Measurements from ENCODE around the gene LGMN.

Gene LGMN

GRCh38 chr14:92670643-92671366 lies 77.6 kb downstream of the LGMN start:
- DNase-seq = no peak

DNA sequence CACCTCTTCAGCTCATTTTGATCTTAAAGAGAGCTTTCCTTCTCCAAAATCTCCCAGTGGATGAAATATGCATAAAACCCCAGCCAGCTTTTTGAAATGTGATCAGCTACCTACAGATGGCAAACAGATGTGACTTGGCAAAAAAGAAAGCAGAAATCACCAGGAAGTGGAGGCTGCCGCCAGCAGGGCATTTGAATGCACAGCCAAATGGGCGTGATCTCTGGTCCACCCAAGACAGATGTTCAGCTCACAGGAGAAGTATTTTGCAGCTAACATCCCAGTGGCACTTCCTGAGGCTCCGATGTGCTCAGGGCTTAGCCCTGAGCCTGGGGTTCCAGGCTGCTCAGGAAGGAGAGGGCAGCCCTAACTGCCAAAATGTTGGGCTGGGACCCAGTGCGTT lies 78.3 kb downstream of the LGMN start:
- no peak for DNase-seq

DNA sequence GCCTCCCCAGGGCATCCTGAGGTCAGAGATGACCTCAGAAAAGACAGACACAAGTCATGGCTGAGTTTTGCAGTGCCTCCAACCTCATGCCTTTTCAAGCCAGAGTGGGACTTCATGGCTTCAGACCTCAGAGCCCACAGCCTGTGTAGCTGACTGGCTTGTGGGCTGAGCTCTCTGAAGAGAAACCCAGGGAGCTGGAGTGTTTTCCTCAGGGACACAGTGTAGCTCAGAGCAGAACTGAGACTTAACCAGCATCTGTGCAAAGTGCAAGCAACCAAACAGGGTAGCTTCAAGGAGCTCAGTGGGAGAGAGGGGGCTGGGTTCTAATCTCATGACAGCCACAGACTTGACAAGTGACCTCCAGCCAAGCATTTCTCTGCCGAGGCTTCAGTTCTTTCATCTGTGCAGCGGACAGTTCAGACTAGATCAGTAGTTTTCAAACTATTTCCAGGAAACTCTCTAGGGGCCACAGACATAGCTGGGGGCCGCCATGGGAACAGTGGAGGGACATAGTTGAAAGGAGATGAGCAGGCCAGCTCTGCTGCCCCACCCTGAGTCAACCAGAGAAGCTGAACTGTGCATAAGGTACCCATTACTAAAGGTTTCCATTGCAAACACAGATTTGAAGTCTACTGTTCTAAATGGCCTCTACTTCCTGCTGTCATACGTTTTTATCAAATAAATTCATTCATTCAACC lies 80.0 kb downstream of the LGMN start:
- no peak for DNase-seq

DNA sequence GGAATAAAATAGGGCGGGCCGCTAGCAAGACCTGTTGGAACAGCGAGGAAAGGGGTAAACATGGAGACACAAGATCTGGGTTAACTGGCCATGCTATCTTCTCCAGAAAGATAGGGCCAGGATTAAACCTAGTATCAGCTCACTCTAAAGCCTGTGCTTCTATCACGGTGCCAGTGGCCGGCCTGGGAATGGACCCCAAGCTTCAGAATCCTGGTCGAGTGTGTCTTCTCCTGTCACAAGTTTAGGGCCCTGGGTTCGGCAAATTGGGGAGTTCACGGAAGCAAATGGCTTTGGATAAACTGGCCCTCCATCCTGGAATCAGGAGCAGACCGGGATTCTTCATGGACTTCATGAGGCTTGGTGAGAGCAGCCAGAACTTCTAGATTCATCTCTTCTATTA lies 82.2 kb downstream of the LGMN start:
- DNase-seq = no peak

DNA sequence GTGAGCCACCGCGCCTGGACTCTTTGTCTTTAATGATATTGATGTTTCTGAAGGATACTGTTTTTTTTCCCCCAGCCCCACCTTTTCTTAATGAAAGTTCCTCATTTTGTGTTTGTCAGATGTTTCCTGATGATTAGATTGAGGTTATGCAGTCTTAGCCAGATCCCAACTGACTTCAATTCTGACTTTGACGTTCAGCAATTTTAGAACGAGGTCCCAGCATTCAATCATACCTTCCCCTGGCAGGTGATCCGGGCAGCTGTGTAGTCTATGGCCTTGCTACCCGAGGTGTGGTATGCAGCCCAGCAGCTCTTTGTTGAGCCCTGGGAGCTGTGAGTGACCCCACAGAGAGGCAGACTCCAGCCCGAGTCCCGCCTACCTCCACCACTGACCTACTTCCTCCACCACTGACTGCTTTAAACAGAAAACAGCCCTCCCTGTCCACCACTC lies 82.7 kb downstream of the LGMN start:
- DNase-seq = no peak

- no peak for DNase-seq
Observed at GRCh38 chr14:92663049-92663448, 85.4 kb downstream of the LGMN start.

GRCh38 chr14:92660571-92660970 lies 87.9 kb downstream of the LGMN start:
- DNase-seq = no peak

DNA sequence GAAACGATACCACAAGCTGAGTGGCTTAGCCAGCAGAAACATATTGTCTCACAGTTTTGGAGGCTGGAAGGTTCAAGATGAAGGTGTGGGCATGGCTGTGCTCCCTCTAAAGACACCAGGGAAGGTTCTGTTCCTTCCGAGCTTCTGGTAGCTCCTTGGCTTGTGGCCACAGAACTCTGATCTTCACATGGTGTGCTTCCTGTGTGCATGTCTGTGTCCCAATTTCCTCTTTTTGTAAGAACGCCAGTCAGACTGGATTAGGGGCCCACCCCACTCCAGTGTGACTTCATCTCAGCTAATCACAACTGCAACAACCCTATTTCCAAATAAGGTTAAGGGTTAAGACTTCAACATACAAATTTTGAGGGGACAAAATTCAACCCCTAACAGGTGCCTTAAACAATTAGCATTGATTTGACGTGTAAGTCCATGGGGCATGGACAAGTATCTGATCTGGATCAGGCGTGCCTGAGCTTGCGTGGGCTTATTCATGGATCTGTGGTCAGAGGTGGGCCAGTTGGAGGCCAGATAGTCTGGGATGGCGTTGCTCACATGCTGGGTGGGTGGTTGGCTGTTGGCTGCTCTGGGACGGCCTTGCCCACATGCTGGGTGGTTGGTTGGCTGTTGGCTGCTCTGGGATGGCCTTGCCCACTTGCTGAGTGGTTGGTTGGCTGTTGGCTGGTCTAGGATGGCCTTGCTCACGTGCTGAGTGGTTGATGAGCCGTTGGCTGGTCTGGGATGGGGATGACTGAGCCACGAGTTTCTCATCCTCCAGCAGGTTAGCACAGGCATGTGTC lies 88.5 kb downstream of the LGMN start:
- no peak for DNase-seq

DNA sequence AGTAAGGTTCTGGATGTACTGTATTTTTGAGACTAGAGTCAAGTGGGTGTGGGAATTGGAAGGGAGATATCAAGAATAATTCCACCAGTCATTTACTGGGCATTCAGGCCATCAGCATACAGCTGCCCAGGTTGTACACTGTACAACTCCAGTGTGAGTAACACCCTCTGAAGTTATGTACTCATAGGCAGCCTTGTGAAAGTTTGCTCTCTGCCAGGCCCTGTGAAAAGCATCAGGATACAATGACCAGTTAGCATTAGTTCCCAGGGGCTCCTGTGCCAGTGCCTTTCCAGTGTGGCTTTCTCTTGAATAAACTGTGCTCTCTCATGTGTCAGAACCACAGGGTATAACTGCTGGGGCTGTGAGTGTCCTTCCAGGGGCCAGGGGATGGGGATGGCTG lies 89.7 kb downstream of the LGMN start:
- no peak for DNase-seq

DNA sequence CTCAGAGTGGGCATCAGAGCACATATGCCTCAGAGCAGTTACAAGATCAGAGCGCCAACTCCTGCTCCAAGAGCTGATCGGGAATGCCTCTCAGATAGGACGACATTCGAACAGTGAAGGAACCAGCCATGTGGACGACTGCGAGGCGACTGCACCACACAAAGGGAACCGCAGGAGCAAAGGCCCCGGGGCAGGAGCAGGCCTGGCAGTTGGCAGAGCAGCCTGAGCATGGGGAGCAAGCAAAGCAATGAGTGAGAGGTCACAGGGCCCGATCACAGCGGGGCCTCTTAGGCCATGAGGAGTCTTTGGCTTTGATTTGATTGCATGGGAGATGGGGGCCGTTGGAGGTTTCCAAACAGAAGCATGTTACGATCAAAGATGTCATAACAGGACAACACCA lies 90.3 kb downstream of the LGMN start:
- DNase-seq = no peak

DNA sequence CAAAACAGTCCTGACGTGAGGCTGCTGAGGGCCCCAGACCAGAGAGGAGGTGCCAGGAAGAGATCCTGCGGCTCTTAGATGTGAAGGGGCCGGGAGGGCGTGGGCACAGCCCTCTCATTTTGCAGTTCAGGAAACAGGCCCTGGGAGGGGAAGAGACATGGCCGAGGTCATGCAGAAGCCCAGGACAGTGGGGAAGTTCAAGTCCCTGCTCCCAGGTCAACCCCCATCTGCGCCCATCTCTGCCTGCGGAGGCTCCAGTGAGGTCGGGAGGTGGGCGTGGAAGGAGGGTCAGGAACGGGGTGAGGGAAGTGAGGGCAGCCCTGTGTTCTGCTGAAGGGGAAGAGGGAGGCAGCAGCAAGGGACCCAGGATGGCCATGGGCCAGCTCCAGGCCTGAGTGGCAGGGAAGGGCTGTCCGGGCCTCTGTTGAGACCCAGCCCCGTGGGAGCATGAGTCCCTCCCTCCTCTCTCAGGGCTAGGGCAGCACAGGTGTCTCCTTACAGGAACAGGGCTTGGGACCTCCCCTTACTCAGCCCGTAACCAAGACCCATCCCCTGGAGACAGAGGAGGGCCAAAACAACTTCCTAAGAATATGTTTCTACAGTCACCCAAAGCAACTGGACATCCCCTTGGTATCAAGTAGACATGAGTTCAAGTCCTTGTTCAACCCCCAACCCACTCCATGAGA lies 90.8 kb downstream of the LGMN start:
- no peak for DNase-seq

GRCh38 chr14:92656306-92657081 lies 91.9 kb downstream of the LGMN start:
- no peak for DNase-seq

GRCh38 chr14:92655419-92656201 lies 92.8 kb downstream of the LGMN start:
- no peak for DNase-seq

- DNase-seq = no peak
Observed at GRCh38 chr14:92654239-92654901, 94.1 kb downstream of the LGMN start.
